Tibial artery (tissue), 4 donors: ENCODE measurements around the gene SDK2.

Experiments used
- DNase-seq, 2 donors: peaks; one replicate each; pipeline ENCODE4 v3.0.0-alpha.2; 2019
- H3K27ac ChIP-seq, 2 donors: fragments of 200-600 bp; sonication (generic) in 1 of 2; 1 replicate in 1 of 2; 2 replicates in 1 of 2; pipeline ENCODE4 v1.5.1; 2018 to 2019; ENCODE audit warnings: mild to moderate bottlenecking in 1 of 2
- H3K27me3 ChIP-seq, 2 donors: fragments of 200-600 bp; sonication (generic) in 1 of 2; one replicate each; pipeline versions ENCODE4 v1.5.1 to v1.6.0; 2016 to 2019
- H3K36me3 ChIP-seq, 3 donors: fragments of 200-600 bp; sonication (generic) in 2 of 3; one replicate each; pipeline ENCODE4 v1.5.1; 2016 to 2019; ENCODE audit warnings: mild to moderate bottlenecking in 2 of 3
- H3K4me1 ChIP-seq, 4 donors: fragments of 200-600 bp; sonication (generic) in 2 of 4; 1 replicate in 3 of 4; 2 replicates in 1 of 4; pipeline ENCODE4 v1.5.1; 2016 to 2019
- H3K4me3 ChIP-seq, 2 donors: fragments of 200-600 bp; sonication (generic) in 1 of 2; 1 replicate in 1 of 2; 2 replicates in 1 of 2; pipeline ENCODE4 v1.5.1; 2018 to 2019; ENCODE audit warnings: mild to moderate bottlenecking in 2 of 2
- H3K9me3 ChIP-seq, 3 donors: fragments of 200-600 bp; sonication (generic) in 1 of 3; one replicate each; pipeline ENCODE4 v1.5.1; 2016 to 2019
- CTCF ChIP-seq, 2 experiments: fragments of 200-600 bp in 1 of 2; fragments of 450-650 bp in 1 of 2; IDR thresholded peaks; one replicate each; pipeline ENCODE4 v1.5.1; 2017 to 2019; ENCODE audit warnings: antibody characterized with exemption in 2 of 2, mild to moderate bottlenecking in 1 of 2, moderate library complexity in 1 of 2
- intact Hi-C: fragments of 100-400 bp; cut with DNase I; formaldehyde crosslinking; loops from one replicate; pipeline ENCODE4 v1.15.0; 2023; ENCODE audit warnings: low total_unique reads

Gene SDK2

DNA sequence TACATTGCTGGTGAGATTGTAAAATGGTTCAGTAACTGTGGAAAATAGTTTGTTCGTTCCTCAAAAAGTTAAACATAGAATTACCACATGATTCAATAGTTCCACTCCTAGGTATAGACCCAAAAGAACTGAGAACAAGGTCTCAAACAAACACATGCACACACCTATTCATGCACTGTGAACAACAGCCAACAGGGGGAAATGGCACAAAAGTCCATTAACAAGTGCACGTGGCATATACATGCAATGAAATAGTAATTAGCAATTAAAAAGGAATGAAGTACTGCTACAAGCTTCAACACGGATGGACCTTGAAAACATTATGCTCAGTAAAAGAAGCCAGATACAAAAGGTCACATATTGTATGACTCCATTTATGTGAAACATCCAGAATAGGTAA is 23.8 kb downstream of the SDK2 start:
- Histone ChIP-seq H3K4me3 (no peak overlapping the region), H3K27me3 (peaks cover 0 to 7% of the 10 kb centered on the region in 2 donors), H3K9me3 (no peaks in the 10 kb centered on the region), H3K36me3 (no peaks in the 10 kb centered on the region), H3K4me1 (no peaks in the 10 kb centered on the region), H3K27ac (no peak overlapping the region)
- DNase-seq = no peak
- TF ChIP-seq CTCF (IDR thresholded peaks at IDR 0.05) = no peak
- intact Hi-C loops = no loop called here

GRCh38 chr17:73617501-73617900 is 26.7 kb downstream of the SDK2 start:
- TF ChIP-seq CTCF (IDR thresholded peaks at IDR 0.05) = no peak
- no peak overlapping the region for H3K4me3 ChIP-seq
- peaks cover 0 to 22% of the 10 kb centered on the region in 2 donors for H3K27me3 ChIP-seq
- H3K36me3 ChIP-seq = no peaks in the 10 kb centered on the region
- H3K27ac ChIP-seq = no peak overlapping the region
- DNase-seq = no peak
- intact Hi-C loops = no loop called here
- no peaks in the 10 kb centered on the region for H3K9me3 ChIP-seq
- H3K4me1 ChIP-seq = no peaks in the 10 kb centered on the region

- Histone ChIP-seq H3K4me1 (no peaks in the 10 kb centered on the region), H3K4me3 (no peak overlapping the region), H3K27ac (no peak overlapping the region), H3K27me3 (peaks cover 0 to 27% of the 10 kb centered on the region in 2 donors), H3K9me3 (no peaks in the 10 kb centered on the region), H3K36me3 (no peaks in the 10 kb centered on the region)
- intact Hi-C loops = no loop called here
- TF ChIP-seq CTCF (IDR thresholded peaks at IDR 0.05) = no peak
- no peak for DNase-seq
Observed at GRCh38 chr17:73616873-73617404, 27.3 kb downstream of the SDK2 start.

- DNase-seq = no peak
- Histone ChIP-seq H3K4me1 (no peaks in the 10 kb centered on the region), H3K4me3 (no peak overlapping the region), H3K27me3 (peaks cover 0 to 32% of the 10 kb centered on the region in 2 donors), H3K9me3 (no peaks in the 10 kb centered on the region), H3K27ac (no peak overlapping the region), H3K36me3 (no peaks in the 10 kb centered on the region)
- intact Hi-C loops = no loop called here
- TF ChIP-seq CTCF (IDR thresholded peaks at IDR 0.05) = no peak
Observed at GRCh38 chr17:73616120-73616872, 27.9 kb downstream of the SDK2 start.

DNA sequence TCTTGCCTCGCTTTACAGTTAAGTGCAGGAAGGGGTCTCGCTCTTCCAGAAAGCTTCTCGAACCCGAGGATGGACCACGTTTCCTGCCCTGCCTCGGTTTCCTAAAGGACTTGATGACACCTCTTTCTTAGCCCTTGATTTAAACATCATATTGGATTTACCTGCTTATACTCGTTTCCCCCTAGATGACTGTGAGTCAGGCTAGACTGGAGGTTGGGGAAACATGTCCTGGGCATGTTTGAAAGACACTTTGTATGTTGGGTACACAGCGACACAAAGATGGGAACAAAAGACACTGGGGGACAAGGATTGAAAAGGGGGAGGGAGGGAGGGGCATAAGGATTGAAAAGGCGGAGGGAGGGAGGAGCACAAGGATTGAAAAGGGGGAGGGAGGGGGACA is 30.0 kb downstream of the SDK2 start:
- H3K4me1 ChIP-seq = no peaks in the 10 kb centered on the region
- no peaks in the 10 kb centered on the region for H3K36me3 ChIP-seq
- intact Hi-C loops = no loop called here
- no peak for DNase-seq
- no peak for TF ChIP-seq CTCF (IDR thresholded peaks at IDR 0.05)
- H3K27me3 ChIP-seq = peaks cover 0 to 35% of the 10 kb centered on the region in 2 donors
- no peaks in the 10 kb centered on the region for H3K9me3 ChIP-seq
- H3K27ac ChIP-seq = no peak overlapping the region
- no peak overlapping the region for H3K4me3 ChIP-seq
